Endodermal cell (in vitro differentiated cells): Measurements from ENCODE around the gene DLD. TPM values are rescaled to one million over a fixed set of nuclear protein-coding genes. Genes with fewer than 3 reads are reported as not detected.
"Not testable (repeated sequence)": the region's sequence is repeated elsewhere in the genome, so short reads cannot be mapped to it uniquely, and the experiment has no call there.

Experiments
- DNase-seq: peaks from one replicate; pipeline ENCODE4 v3.0.0-alpha.2; 2017
- H3K27ac ChIP-seq: 2 replicates; pipeline ENCODE4 v1.5.1; 2013; ENCODE audit warnings: mild to moderate bottlenecking, low read depth, low read length, moderate library complexity
- H3K27me3 ChIP-seq: 2 replicates; pipeline ENCODE4 v1.6.1; 2013; ENCODE audit warnings: mild to moderate bottlenecking, low read length, moderate library complexity; ENCODE audit not compliant: insufficient read depth, control insufficient read depth, poor library complexity, severe bottlenecking
- H3K36me3 ChIP-seq: 2 replicates; pipeline ENCODE4 v1.7.0; 2013; ENCODE audit warnings: mild to moderate bottlenecking, low read length, moderate library complexity; ENCODE audit not compliant: control insufficient read depth, insufficient read depth
- H3K4me1 ChIP-seq: one replicate; pipeline ENCODE4 v1.7.0; 2013; ENCODE audit warnings: low read length; ENCODE audit not compliant: control insufficient read depth, insufficient read depth
- H3K4me3 ChIP-seq: 2 replicates; pipeline ENCODE4 v1.5.1; 2013; ENCODE audit warnings: mild to moderate bottlenecking, low read length, moderate library complexity
- H3K9ac ChIP-seq: 2 replicates; pipeline ENCODE4 v1.6.1; 2013; ENCODE audit warnings: mild to moderate bottlenecking, low read length, moderate library complexity; ENCODE audit not compliant: poor library complexity, severe bottlenecking; ENCODE audit errors: extremely low read depth
- H3K9me3 ChIP-seq: 2 replicates; pipeline ENCODE4 v1.6.1; 2013; ENCODE audit warnings: mild to moderate bottlenecking, low read length, moderate library complexity; ENCODE audit not compliant: control insufficient read depth
- H3K27ac Mint-ChIP-seq: 2 replicates; pipeline ENCODE4 v1.8.0; 2020; ENCODE audit warnings: mixed read lengths
- H3K27me3 Mint-ChIP-seq: 2 replicates; pipeline ENCODE4 v1.8.0; 2021; ENCODE audit warnings: mild to moderate bottlenecking, mixed read lengths; ENCODE audit not compliant: insufficient read depth
- H3K36me3 Mint-ChIP-seq: 2 replicates; pipeline ENCODE4 v1.8.0; 2020; ENCODE audit warnings: low read depth, mixed read lengths
- H3K4me1 Mint-ChIP-seq: 2 replicates; pipeline ENCODE4 v1.8.0; 2020; ENCODE audit warnings: mixed read lengths
- H3K4me3 Mint-ChIP-seq: 2 replicates; pipeline ENCODE4 v1.8.0; 2020; ENCODE audit warnings: mild to moderate bottlenecking, moderate library complexity, mixed read lengths
- H3K9me3 Mint-ChIP-seq: 2 replicates; pipeline ENCODE4 v1.8.0; 2020; ENCODE audit warnings: mild to moderate bottlenecking, mixed read lengths
- WGBS, 2 experiments: methylation state at CpG; one replicate each; pipeline versions ENCODE4 v1.1.5 to v1.1.7; 2013; ENCODE audit warnings: missing lambda C conversion rate in 2 of 2, mixed read lengths in 1 of 2; ENCODE audit not compliant: insufficient coverage in 1 of 2, insufficient read length in 1 of 2; 5-methylcytosine and 5-hydroxymethylcytosine counted together
- total RNA-seq, 2 donors: library from RNA; stranded (reverse); fragmentation: NEBNext Ultra II Directional in 1 of 2; extraction: Animal tissue kit (Norgen Biotek cat#: 25700) in 1 of 2; gene quantifications; 2 replicates in 1 of 2; 3 replicates in 1 of 2; pipeline ENCODE4 v1.2.1, GENCODE V29; 2021
- TF ChIP-seq, protein P1 (sequence below): fragments of 200-600 bp; sonication (generic); conservative IDR thresholded peaks from 2 replicates; pipeline ENCODE4 v1.5.0; 2021; ENCODE audit warnings: antibody characterized with exemption, mild to moderate bottlenecking

DLD gene
- total RNA-seq, 2 donors from 2014 or later, result 82.4 to 82.5 TPM

GRCh38 chr7:107917763-107918651 lies 27.0 kb downstream of the DLD start:
- no peak overlapping the region for H3K27ac ChIP-seq
- WGBS, 2 experiments, result 86 to 91% methylated on average over 2 to 3 of the region's 3 CpGs

DNA sequence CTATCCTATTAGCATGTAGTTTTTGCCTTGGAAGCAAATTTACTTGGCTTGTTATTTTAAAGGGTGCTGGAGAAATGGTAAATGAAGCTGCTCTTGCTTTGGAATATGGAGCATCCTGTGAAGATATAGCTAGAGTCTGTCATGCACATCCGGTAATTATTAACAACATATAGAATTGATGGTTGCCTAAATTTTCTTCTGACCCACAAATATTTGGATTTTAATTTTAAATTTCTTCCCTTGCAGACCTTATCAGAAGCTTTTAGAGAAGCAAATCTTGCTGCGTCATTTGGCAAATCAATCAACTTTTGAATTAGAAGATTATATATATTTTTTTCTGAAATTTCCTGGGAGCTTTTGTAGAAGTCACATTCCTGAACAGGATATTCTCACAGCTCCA lies 28.0 kb downstream of the DLD start:
- Histone ChIP-seq H3K4me1 (no peaks in the 10 kb centered on the region), H3K36me3 (peaks cover 89% of the 10 kb centered on the region), H3K9ac (no peak overlapping the region), H3K4me3 (no peak overlapping the region), H3K9me3 (no peaks in the 10 kb centered on the region), H3K27me3 (no peaks in the 10 kb centered on the region), H3K27ac (no peak overlapping the region)
- Mint-ChIP-seq H3K36me3 (peaks cover 79% of the 10 kb centered on the region), H3K9me3 (peaks cover 4% of the 10 kb centered on the region), H3K27ac (no peak overlapping the region), H3K27me3 (no peaks in the 10 kb centered on the region), H3K4me1 (no peaks in the 10 kb centered on the region), H3K4me3 (no peak overlapping the region)
- 100% methylated on average over 2 of the region's 2 CpGs; no CpG with 5 or more reads in 1 of the 2 experiments for WGBS, 2 experiments
- TF ChIP-seq, protein P1, sequence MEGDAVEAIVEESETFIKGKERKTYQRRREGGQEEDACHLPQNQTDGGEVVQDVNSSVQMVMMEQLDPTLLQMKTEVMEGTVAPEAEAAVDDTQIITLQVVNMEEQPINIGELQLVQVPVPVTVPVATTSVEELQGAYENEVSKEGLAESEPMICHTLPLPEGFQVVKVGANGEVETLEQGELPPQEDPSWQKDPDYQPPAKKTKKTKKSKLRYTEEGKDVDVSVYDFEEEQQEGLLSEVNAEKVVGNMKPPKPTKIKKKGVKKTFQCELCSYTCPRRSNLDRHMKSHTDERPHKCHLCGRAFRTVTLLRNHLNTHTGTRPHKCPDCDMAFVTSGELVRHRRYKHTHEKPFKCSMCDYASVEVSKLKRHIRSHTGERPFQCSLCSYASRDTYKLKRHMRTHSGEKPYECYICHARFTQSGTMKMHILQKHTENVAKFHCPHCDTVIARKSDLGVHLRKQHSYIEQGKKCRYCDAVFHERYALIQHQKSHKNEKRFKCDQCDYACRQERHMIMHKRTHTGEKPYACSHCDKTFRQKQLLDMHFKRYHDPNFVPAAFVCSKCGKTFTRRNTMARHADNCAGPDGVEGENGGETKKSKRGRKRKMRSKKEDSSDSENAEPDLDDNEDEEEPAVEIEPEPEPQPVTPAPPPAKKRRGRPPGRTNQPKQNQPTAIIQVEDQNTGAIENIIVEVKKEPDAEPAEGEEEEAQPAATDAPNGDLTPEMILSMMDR, result no peak
- DNase-seq, result no peak

More at GRCh38 chr7:107917763-107918651, 27.0 kb downstream of the DLD start:
- DNase-seq, result no peak
- H3K4me3 Mint-ChIP-seq, result no peak overlapping the region
- no peaks in the 10 kb centered on the region for H3K27me3 Mint-ChIP-seq
- H3K27me3 ChIP-seq, result no peaks in the 10 kb centered on the region
- TF ChIP-seq, protein P1, result no peak
- H3K36me3 Mint-ChIP-seq, result peaks cover 71% of the 10 kb centered on the region
- peaks cover 82% of the 10 kb centered on the region for H3K36me3 ChIP-seq
- H3K4me1 ChIP-seq, result no peaks in the 10 kb centered on the region
- H3K27ac Mint-ChIP-seq, result no peak overlapping the region
- no peak overlapping the region for H3K4me3 ChIP-seq
- no peaks in the 10 kb centered on the region for H3K4me1 Mint-ChIP-seq
- H3K9me3 Mint-ChIP-seq, result peaks cover 4% of the 10 kb centered on the region
- no peaks in the 10 kb centered on the region for H3K9me3 ChIP-seq
- H3K9ac ChIP-seq, result no peak overlapping the region

GRCh38 chr7:107920048-107920772 lies 29.2 kb downstream of the DLD start:
- peaks cover 3% of the 10 kb centered on the region for H3K4me1 Mint-ChIP-seq
- Histone ChIP-seq H3K4me3 (no peak overlapping the region), H3K27ac (no peak overlapping the region), H3K36me3 (peaks cover 92% of the 10 kb centered on the region), H3K4me1 (no peaks in the 10 kb centered on the region), H3K27me3 (no peaks in the 10 kb centered on the region), H3K9me3 (no peaks in the 10 kb centered on the region), H3K9ac (no peak overlapping the region)
- H3K4me3 Mint-ChIP-seq, result no peak overlapping the region
- H3K9me3 Mint-ChIP-seq, result peaks cover 4% of the 10 kb centered on the region
- no peaks in the 10 kb centered on the region for H3K27me3 Mint-ChIP-seq
- 96% methylated on average over 1 of the region's 1 CpG; no CpG with 5 or more reads in 1 of the 2 experiments for WGBS, 2 experiments
- TF ChIP-seq, protein P1, result no peak
- peaks cover 85% of the 10 kb centered on the region for H3K36me3 Mint-ChIP-seq
- no peak for DNase-seq
- peak overlapping the region; percentile 28 for H3K27ac Mint-ChIP-seq

DNA sequence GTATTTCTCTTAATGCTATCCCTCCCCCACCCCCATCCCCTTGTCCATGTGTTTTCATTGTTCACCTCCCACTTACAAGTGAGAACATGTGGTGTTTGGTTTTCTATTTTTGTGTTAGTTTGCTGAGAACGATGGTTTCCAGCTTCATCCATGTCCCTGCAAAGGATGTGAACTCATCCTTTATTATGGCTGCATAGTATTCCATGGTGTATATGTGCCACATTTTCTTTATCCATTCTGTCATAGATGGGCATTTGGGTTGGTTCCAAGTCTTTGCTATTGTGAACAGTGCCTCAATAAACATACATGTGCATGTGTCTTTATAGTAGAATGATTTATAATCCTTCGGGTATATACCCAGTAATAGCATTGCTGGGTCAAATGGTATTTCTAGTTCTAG lies 30.8 kb downstream of the DLD start:
- H3K36me3 Mint-ChIP-seq, result peaks cover 89% of the 10 kb centered on the region
- not testable (repeated sequence) for H3K9me3 ChIP-seq, H3K27me3 Mint-ChIP-seq, DNase-seq, H3K4me1 ChIP-seq, H3K27me3 ChIP-seq, H3K9me3 Mint-ChIP-seq, H3K27ac Mint-ChIP-seq, H3K9ac ChIP-seq, H3K4me3 ChIP-seq, H3K4me3 Mint-ChIP-seq, H3K27ac ChIP-seq, H3K4me1 Mint-ChIP-seq
- WGBS, 2 experiments, result 83% methylated on average over 2 of the region's 2 CpGs; no CpG with 5 or more reads in 1 of the 2 experiments
- H3K36me3 ChIP-seq, result peaks cover 95% of the 10 kb centered on the region
